Neuronal stem cell (in vitro differentiated cells): ENCODE measurements around the gene WNT10A.
"Not testable (repeated sequence)": the region's sequence is repeated elsewhere in the genome, so short reads cannot be mapped to it uniquely, and the experiment has no call there.

Experiments
- DNase-seq: peaks from one replicate; pipeline ENCODE4 v3.0.0-alpha.2; 2013; ENCODE audit warnings: low spot score
- H2AFZ ChIP-seq: one replicate; pipeline ENCODE4 v1.6.1; 2013; ENCODE audit warnings: mild to moderate bottlenecking, low read length, inconsistent platforms
- H2AK5ac ChIP-seq: 2 replicates; pipeline ENCODE4 v1.6.1; 2013; ENCODE audit warnings: low read depth, mild to moderate bottlenecking, inconsistent platforms, low read length, moderate library complexity, mixed read lengths
- H2BK120ac ChIP-seq: 2 replicates; pipeline ENCODE4 v1.6.1; 2013; ENCODE audit warnings: low read depth, mild to moderate bottlenecking, inconsistent platforms, low read length, moderate library complexity, mixed read lengths
- H2BK12ac ChIP-seq: one replicate; pipeline ENCODE4 v1.6.1; 2013; ENCODE audit warnings: low read length, inconsistent platforms
- H2BK15ac ChIP-seq: 2 replicates; pipeline ENCODE4 v1.6.1; 2013; ENCODE audit warnings: mild to moderate bottlenecking, low read length, inconsistent platforms, mixed read lengths
- H2BK5ac ChIP-seq: one replicate; pipeline ENCODE4 v1.6.1; 2013; ENCODE audit warnings: inconsistent platforms, mild to moderate bottlenecking, low read length, moderate library complexity
- H3K14ac ChIP-seq: one replicate; pipeline ENCODE4 v1.6.1; 2013; ENCODE audit warnings: low read length, inconsistent platforms
- H3K18ac ChIP-seq: 2 replicates; pipeline ENCODE4 v1.6.1; 2013; ENCODE audit warnings: low read length, inconsistent platforms
- H3K23ac ChIP-seq: 2 replicates; pipeline ENCODE4 v1.6.1; 2013; ENCODE audit warnings: low read depth, mild to moderate bottlenecking, mixed read lengths, low read length, inconsistent platforms; ENCODE audit not compliant: poor library complexity
- H3K27ac ChIP-seq: replicated peaks from 3 replicates; pipeline ENCODE4 v1.5.1; 2013; ENCODE audit warnings: low read length, inconsistent platforms
- H3K27me3 ChIP-seq, 3 experiments: 2 replicates each; pipeline ENCODE4 v1.6.1; 2013; ENCODE audit warnings: low read length in 3 of 3, mild to moderate bottlenecking in 2 of 3, inconsistent platforms in 1 of 3, low read depth in 1 of 3, mixed read lengths in 1 of 3, moderate library complexity in 1 of 3; ENCODE audit not compliant: control insufficient read depth in 3 of 3, insufficient read depth in 3 of 3
- H3K36me3 ChIP-seq, 2 donors: replicated peaks in 1 of 2; 2 replicates each; pipeline ENCODE4 v1.6.1; 2013; ENCODE audit warnings: low read length in 2 of 2; ENCODE audit not compliant: control insufficient read depth in 2 of 2, insufficient read depth in 2 of 2
- H3K4ac ChIP-seq: 2 replicates; pipeline ENCODE4 v1.6.1; 2013; ENCODE audit warnings: inconsistent platforms, mild to moderate bottlenecking, low read length, moderate library complexity
- H3K4me1 ChIP-seq, 2 donors: 1 replicate in 1 of 2; 2 replicates in 1 of 2; pipeline ENCODE4 v1.6.1; 2013; ENCODE audit warnings: low read length in 2 of 2, low read depth in 1 of 2; ENCODE audit not compliant: control insufficient read depth in 2 of 2, insufficient read depth in 1 of 2
- H3K4me2 ChIP-seq: one replicate; pipeline ENCODE4 v1.6.1; 2013; ENCODE audit warnings: mild to moderate bottlenecking, low read length, inconsistent platforms; ENCODE audit not compliant: insufficient read depth, poor library complexity, severe bottlenecking
- H3K4me3 ChIP-seq, 2 donors: 2 replicates each; pipeline ENCODE4 v1.5.1; 2013; ENCODE audit warnings: low read length in 2 of 2, mild to moderate bottlenecking in 2 of 2, inconsistent platforms in 1 of 2, moderate library complexity in 1 of 2
- H3K79me1 ChIP-seq: one replicate; pipeline ENCODE4 v1.6.1; 2013; ENCODE audit warnings: low read depth, mild to moderate bottlenecking, inconsistent platforms, low read length, moderate library complexity
- H3K9ac ChIP-seq: one replicate; pipeline ENCODE4 v1.6.1; 2013; ENCODE audit warnings: mild to moderate bottlenecking, low read depth, low read length, inconsistent platforms; ENCODE audit not compliant: poor library complexity
- H3K9me3 ChIP-seq, 2 donors: replicated peaks in 1 of 2; 2 replicates each; pipeline versions ENCODE3 to v1.6.1; 2013; ENCODE audit warnings: low read length in 2 of 2, mild to moderate bottlenecking in 2 of 2, inconsistent platforms in 1 of 2, low read depth in 1 of 2, mixed read lengths in 1 of 2, moderate library complexity in 1 of 2; ENCODE audit not compliant: control insufficient read depth in 2 of 2, insufficient read depth in 1 of 2
- H4K8ac ChIP-seq: one replicate; pipeline ENCODE4 v1.6.1; 2013; ENCODE audit warnings: low read depth, mild to moderate bottlenecking, inconsistent platforms, low read length, moderate library complexity
- H4K91ac ChIP-seq: one replicate; pipeline ENCODE4 v1.6.1; 2013; ENCODE audit warnings: low read length, low read depth, mild to moderate bottlenecking, inconsistent platforms; ENCODE audit not compliant: poor library complexity
- WGBS, 2 donors: extraction: QIAGEN DNeasy Blood & Tissue Kit; methylation state at CpG; one replicate each; pipeline ENCODE4 v1.1.7; 2013; ENCODE audit warnings: missing lambda C conversion rate in 2 of 2, mixed read lengths in 1 of 2; ENCODE audit not compliant: insufficient read length in 2 of 2, insufficient replicate concordance in 1 of 2; ENCODE audit errors: extremely low coverage in 2 of 2; 5-methylcytosine and 5-hydroxymethylcytosine counted together

Gene WNT10A

GRCh38 chr2:218927422-218927821 is 46.8 kb downstream of the WNT10A start:
- no peak for DNase-seq
- no peak overlapping the region for H3K18ac ChIP-seq
- no peaks in the 10 kb centered on the region for H3K4me1 ChIP-seq
- no peaks in the 10 kb centered on the region for H3K27me3 ChIP-seq
- H3K9ac ChIP-seq = no peak overlapping the region
- peaks cover 3 to 10% of the 10 kb centered on the region in 2 donors for H3K9me3 ChIP-seq
- no peak overlapping the region for H3K27ac ChIP-seq
- H3K23ac ChIP-seq = no peak overlapping the region
- no peaks in the 10 kb centered on the region for H3K36me3 ChIP-seq
- H4K8ac ChIP-seq = no peak overlapping the region
- no peak overlapping the region for H2BK12ac ChIP-seq
- H2AFZ ChIP-seq = no peak overlapping the region
- H2BK120ac ChIP-seq = no peak overlapping the region
- H3K14ac ChIP-seq = no peak overlapping the region
- no peak overlapping the region for H3K4me2 ChIP-seq
- H3K4ac ChIP-seq = no peak overlapping the region
- H3K79me1 ChIP-seq = no peaks in the 10 kb centered on the region
- no CpG with 5 or more reads among the region's 2 CpGs for WGBS, 2 donors
- no peak overlapping the region for H3K4me3 ChIP-seq
- no peak overlapping the region for H4K91ac ChIP-seq
- H2AK5ac ChIP-seq = no peak overlapping the region
- no peak overlapping the region for H2BK15ac ChIP-seq
- no peak overlapping the region for H2BK5ac ChIP-seq

- H3K27ac ChIP-seq = no peak overlapping the region
- no peaks in the 10 kb centered on the region for H3K27me3 ChIP-seq
- H3K4ac ChIP-seq = no peak overlapping the region
- no peak overlapping the region for H2BK12ac ChIP-seq
- H2BK5ac ChIP-seq = no peak overlapping the region
- no peak overlapping the region for H4K91ac ChIP-seq
- H2AFZ ChIP-seq = no peak overlapping the region
- H3K9me3 ChIP-seq = peaks cover 3 to 10% of the 10 kb centered on the region in 2 donors
- H3K4me2 ChIP-seq = no peak overlapping the region
- WGBS, 2 donors = no CpG with 5 or more reads among the region's 4 CpGs
- no peak overlapping the region for H3K18ac ChIP-seq
- H3K4me3 ChIP-seq = no peak overlapping the region
- H3K23ac ChIP-seq = no peak overlapping the region
- H3K79me1 ChIP-seq = no peaks in the 10 kb centered on the region
- H3K36me3 ChIP-seq = no peaks in the 10 kb centered on the region
- H2BK15ac ChIP-seq = no peak overlapping the region
- H3K4me1 ChIP-seq = no peaks in the 10 kb centered on the region
- DNase-seq = no peak
- H2AK5ac ChIP-seq = no peak overlapping the region
- no peak overlapping the region for H4K8ac ChIP-seq
- no peak overlapping the region for H2BK120ac ChIP-seq
- H3K9ac ChIP-seq = no peak overlapping the region
- H3K14ac ChIP-seq = no peak overlapping the region
Measured at GRCh38 chr2:218927876-218928275, 47.2 kb downstream of the WNT10A start.

- H2AK5ac ChIP-seq, H2BK120ac ChIP-seq, H3K14ac ChIP-seq, H3K23ac ChIP-seq, H3K4me3 ChIP-seq, H2BK12ac ChIP-seq, H2BK5ac ChIP-seq, H4K91ac ChIP-seq, H3K36me3 ChIP-seq, H2BK15ac ChIP-seq, H3K79me1 ChIP-seq, H3K4me1 ChIP-seq, H3K4ac ChIP-seq, H2AFZ ChIP-seq, DNase-seq, H3K27me3 ChIP-seq, H3K9me3 ChIP-seq, H3K9ac ChIP-seq, H3K27ac ChIP-seq, H3K4me2 ChIP-seq, H4K8ac ChIP-seq, H3K18ac ChIP-seq: not testable (repeated sequence)
- WGBS, 2 donors = no CpG with 5 or more reads among the region's 10 CpGs
Measured at GRCh38 chr2:218930488-218930887, 49.8 kb downstream of the WNT10A start.

- not testable (repeated sequence) for H3K14ac ChIP-seq, H3K18ac ChIP-seq, H3K27me3 ChIP-seq, H3K9me3 ChIP-seq, H3K27ac ChIP-seq, H2BK12ac ChIP-seq, H3K4me3 ChIP-seq, H2AK5ac ChIP-seq, H3K23ac ChIP-seq, H3K4me1 ChIP-seq, H2BK5ac ChIP-seq, H3K9ac ChIP-seq, H2BK120ac ChIP-seq, H3K36me3 ChIP-seq, H3K4ac ChIP-seq, H3K4me2 ChIP-seq, H2AFZ ChIP-seq, H2BK15ac ChIP-seq, H3K79me1 ChIP-seq, H4K91ac ChIP-seq, DNase-seq, H4K8ac ChIP-seq
- WGBS, 2 donors = no CpG with 5 or more reads among the region's 25 CpGs
Measured at GRCh38 chr2:218931751-218932150, 51.1 kb downstream of the WNT10A start.
